ENCODE data around the gene ADAMTS14. TPM values are rescaled to one million over a fixed set of nuclear protein-coding genes. Genes with fewer than 3 reads are reported as not detected.
A peak's percentile ranks its signal among the peaks of the same experiment; 100 is the strongest.

ADAMTS14 gene
- total RNA-seq, 1 donor from 2014 or later: 19.4 TPM

DNA sequence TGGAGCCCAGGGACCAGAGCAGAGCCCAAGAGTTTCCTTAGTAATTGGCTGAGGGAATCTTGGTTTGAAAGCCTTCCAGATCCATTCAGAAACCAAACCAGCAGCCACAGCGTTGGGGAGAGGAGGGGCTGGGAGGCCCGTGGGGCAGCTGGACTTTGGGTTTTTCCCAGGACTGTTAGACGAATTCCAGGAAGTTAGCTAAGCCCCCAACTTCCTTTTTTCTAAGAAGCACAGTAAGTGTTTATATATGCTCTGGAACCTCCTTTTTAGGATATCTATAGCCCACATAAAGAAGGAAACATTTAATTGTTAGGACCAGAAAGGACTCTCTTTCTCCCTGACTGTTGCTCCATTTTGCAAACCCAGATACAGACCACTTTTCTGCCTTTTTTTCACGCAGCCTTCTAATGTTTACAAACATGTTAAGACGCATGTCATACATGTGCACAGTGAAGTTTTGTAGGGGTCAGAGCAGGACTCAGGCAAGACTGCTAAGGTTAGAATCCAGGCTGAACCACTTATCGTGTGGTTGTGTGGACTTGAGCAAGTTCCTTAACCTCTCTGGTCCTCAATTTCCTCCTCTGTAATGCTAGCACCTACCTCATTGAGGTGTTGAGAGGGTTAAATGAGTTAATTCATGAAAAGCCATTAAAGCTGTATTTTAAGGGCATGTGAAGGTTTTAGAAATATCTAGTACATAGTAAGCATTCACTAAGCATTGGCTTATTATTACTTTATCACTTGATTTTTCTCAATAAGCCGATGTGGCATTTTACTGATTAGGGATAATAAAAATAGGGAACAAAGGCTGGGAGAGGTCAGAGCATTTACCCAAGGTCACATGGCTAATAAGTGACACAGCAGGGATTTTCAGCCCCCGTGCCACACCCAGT, 70.5 kb downstream of the ADAMTS14 start:
- Mint-ChIP-seq H3K4me1 (ENCODE audit: low read depth, unreplicated experiment) (peaks cover 19% of the 10 kb centered on the region), H3K4me3 (ENCODE audit: unreplicated experiment) (no peak overlapping the region), H3K9me3 (ENCODE audit: unreplicated experiment) (peaks cover 2% of the 10 kb centered on the region), H3K27ac (ENCODE audit: unreplicated experiment) (peak overlapping the region; percentile 58), H3K27me3 (ENCODE audit: low read depth, unreplicated experiment) (peaks cover 9% of the 10 kb centered on the region), H3K36me3 (ENCODE audit: low read depth, unreplicated experiment) (peaks cover 24% of the 10 kb centered on the region)
- no peak overlapping the region for H3K4me3 ChIP-seq (ENCODE audit: insufficient read depth, low read depth, low read length)
- H3K36me3 ChIP-seq (ENCODE audit: insufficient read depth, low read length): no peaks in the 10 kb centered on the region
- peak; percentile 83 for DNase-seq (ENCODE audit: low read depth)
- no peaks in the 10 kb centered on the region for H3K27me3 ChIP-seq (ENCODE audit: insufficient read depth, low read length)
- no peak overlapping the region for H3K27ac ChIP-seq (ENCODE audit: low read depth, low read length)
- peak overlapping the region; percentile 13 for H3K9ac ChIP-seq (ENCODE audit: low read length)
- TF ChIP-seq, protein P1, sequence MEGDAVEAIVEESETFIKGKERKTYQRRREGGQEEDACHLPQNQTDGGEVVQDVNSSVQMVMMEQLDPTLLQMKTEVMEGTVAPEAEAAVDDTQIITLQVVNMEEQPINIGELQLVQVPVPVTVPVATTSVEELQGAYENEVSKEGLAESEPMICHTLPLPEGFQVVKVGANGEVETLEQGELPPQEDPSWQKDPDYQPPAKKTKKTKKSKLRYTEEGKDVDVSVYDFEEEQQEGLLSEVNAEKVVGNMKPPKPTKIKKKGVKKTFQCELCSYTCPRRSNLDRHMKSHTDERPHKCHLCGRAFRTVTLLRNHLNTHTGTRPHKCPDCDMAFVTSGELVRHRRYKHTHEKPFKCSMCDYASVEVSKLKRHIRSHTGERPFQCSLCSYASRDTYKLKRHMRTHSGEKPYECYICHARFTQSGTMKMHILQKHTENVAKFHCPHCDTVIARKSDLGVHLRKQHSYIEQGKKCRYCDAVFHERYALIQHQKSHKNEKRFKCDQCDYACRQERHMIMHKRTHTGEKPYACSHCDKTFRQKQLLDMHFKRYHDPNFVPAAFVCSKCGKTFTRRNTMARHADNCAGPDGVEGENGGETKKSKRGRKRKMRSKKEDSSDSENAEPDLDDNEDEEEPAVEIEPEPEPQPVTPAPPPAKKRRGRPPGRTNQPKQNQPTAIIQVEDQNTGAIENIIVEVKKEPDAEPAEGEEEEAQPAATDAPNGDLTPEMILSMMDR (IDR thresholded peaks at IDR 0.05; ENCODE audit: insufficient read depth, low read depth, low read length): no peak
- no peak for TF ChIP-seq EZH2 (IDR thresholded peaks at IDR 0.05; ENCODE audit: insufficient read depth, low read length)
- H3K9me3 ChIP-seq (ENCODE audit: insufficient read depth, low read depth, low read length): no peaks in the 10 kb centered on the region
- no peaks in the 10 kb centered on the region for H4K20me1 ChIP-seq (ENCODE audit: insufficient read depth, low read length)
- peak overlapping the region; percentile 44 for H3K4me2 ChIP-seq (ENCODE audit: low read length)
- H3K4me1 ChIP-seq (ENCODE audit: insufficient read depth, low read length): peaks cover 18% of the 10 kb centered on the region
- FAIRE-seq: peak; percentile 37
- H2AFZ ChIP-seq (ENCODE audit: low read depth, low read length): peak overlapping the region; percentile 9
- no peaks in the 10 kb centered on the region for H3K79me2 ChIP-seq (ENCODE audit: insufficient read depth, low read length)

DNA sequence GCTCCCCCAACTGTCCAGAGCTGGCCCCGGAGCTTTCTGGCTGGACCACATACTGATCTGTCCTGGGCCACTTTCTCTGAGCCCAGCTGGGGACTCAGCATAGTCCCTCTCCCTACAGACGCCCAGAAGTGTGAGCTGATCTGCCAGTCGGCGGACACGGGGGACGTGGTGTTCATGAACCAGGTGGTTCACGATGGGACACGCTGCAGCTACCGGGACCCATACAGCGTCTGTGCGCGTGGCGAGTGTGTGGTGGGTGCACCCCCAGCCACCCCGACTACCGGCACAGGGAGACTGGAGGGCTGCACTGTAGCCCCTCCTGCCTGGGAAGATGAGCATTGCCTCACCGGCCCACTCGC, 71.1 kb downstream of the ADAMTS14 start:
- peaks cover 2% of the 10 kb centered on the region for H3K9me3 Mint-ChIP-seq (ENCODE audit: unreplicated experiment)
- Histone ChIP-seq H3K27ac (ENCODE audit: low read depth, low read length) (no peak overlapping the region), H3K4me1 (ENCODE audit: insufficient read depth, low read length) (peaks cover 18% of the 10 kb centered on the region), H3K36me3 (ENCODE audit: insufficient read depth, low read length) (no peaks in the 10 kb centered on the region), H3K9ac (ENCODE audit: low read length) (no peak overlapping the region), H3K4me2 (ENCODE audit: low read length) (no peak overlapping the region), H3K27me3 (ENCODE audit: insufficient read depth, low read length) (no peaks in the 10 kb centered on the region), H3K9me3 (ENCODE audit: insufficient read depth, low read depth, low read length) (no peaks in the 10 kb centered on the region), H4K20me1 (ENCODE audit: insufficient read depth, low read length) (no peaks in the 10 kb centered on the region), H2AFZ (ENCODE audit: low read depth, low read length) (no peak overlapping the region), H3K79me2 (ENCODE audit: insufficient read depth, low read length) (no peaks in the 10 kb centered on the region), H3K4me3 (ENCODE audit: insufficient read depth, low read depth, low read length) (no peak overlapping the region)
- H3K27ac Mint-ChIP-seq (ENCODE audit: unreplicated experiment): no peak overlapping the region
- DNase-seq (ENCODE audit: low read depth) (no peak), FAIRE-seq (no peak)
- peaks cover 9% of the 10 kb centered on the region for H3K27me3 Mint-ChIP-seq (ENCODE audit: low read depth, unreplicated experiment)
- H3K4me3 Mint-ChIP-seq (ENCODE audit: unreplicated experiment): no peak overlapping the region
- TF ChIP-seq, protein P1 (IDR thresholded peaks at IDR 0.05; ENCODE audit: insufficient read depth, low read depth, low read length): no peak
- no peak for TF ChIP-seq EZH2 (IDR thresholded peaks at IDR 0.05; ENCODE audit: insufficient read depth, low read length)
- H3K36me3 Mint-ChIP-seq (ENCODE audit: low read depth, unreplicated experiment): peaks cover 25% of the 10 kb centered on the region
- peaks cover 19% of the 10 kb centered on the region for H3K4me1 Mint-ChIP-seq (ENCODE audit: low read depth, unreplicated experiment)

GRCh38 chr10:70743879-70744278, 71.6 kb downstream of the ADAMTS14 start:
- H3K27me3 Mint-ChIP-seq (ENCODE audit: low read depth, unreplicated experiment): peaks cover 9% of the 10 kb centered on the region
- Histone ChIP-seq H3K36me3 (ENCODE audit: insufficient read depth, low read length) (no peaks in the 10 kb centered on the region), H3K9me3 (ENCODE audit: insufficient read depth, low read depth, low read length) (no peaks in the 10 kb centered on the region), H3K4me3 (ENCODE audit: insufficient read depth, low read depth, low read length) (no peak overlapping the region), H2AFZ (ENCODE audit: low read depth, low read length) (no peak overlapping the region), H3K27me3 (ENCODE audit: insufficient read depth, low read length) (no peaks in the 10 kb centered on the region), H3K79me2 (ENCODE audit: insufficient read depth, low read length) (no peaks in the 10 kb centered on the region), H3K27ac (ENCODE audit: low read depth, low read length) (no peak overlapping the region), H3K4me1 (ENCODE audit: insufficient read depth, low read length) (peaks cover 18% of the 10 kb centered on the region), H4K20me1 (ENCODE audit: insufficient read depth, low read length) (no peaks in the 10 kb centered on the region), H3K9ac (ENCODE audit: low read length) (no peak overlapping the region), H3K4me2 (ENCODE audit: low read length) (no peak overlapping the region)
- no peak overlapping the region for H3K4me3 Mint-ChIP-seq (ENCODE audit: unreplicated experiment)
- TF ChIP-seq, protein P1 (IDR thresholded peaks at IDR 0.05; ENCODE audit: insufficient read depth, low read depth, low read length): no peak
- no peak for TF ChIP-seq EZH2 (IDR thresholded peaks at IDR 0.05; ENCODE audit: insufficient read depth, low read length)
- FAIRE-seq (no peak), DNase-seq (ENCODE audit: low read depth) (no peak)
- H3K4me1 Mint-ChIP-seq (ENCODE audit: low read depth, unreplicated experiment): peaks cover 19% of the 10 kb centered on the region
- no peak overlapping the region for H3K27ac Mint-ChIP-seq (ENCODE audit: unreplicated experiment)
- peaks cover 27% of the 10 kb centered on the region for H3K36me3 Mint-ChIP-seq (ENCODE audit: low read depth, unreplicated experiment)
- H3K9me3 Mint-ChIP-seq (ENCODE audit: unreplicated experiment): peaks cover 2% of the 10 kb centered on the region

Data from astrocyte (in vitro differentiated cells and primary cell).